Endothelial cell of umbilical vein (primary cell): ENCODE measurements around the gene PPFIBP2. TPM values are rescaled to one million over a fixed set of nuclear protein-coding genes. Genes with fewer than 3 reads are reported as not detected.

Source experiments
- BruUV-seq: library from RNA; stranded (reverse); fragments of 400-500 nt; replicated peaks from 2 replicates; lab custom pipeline; 2021; lab: Mats Ljungman, UMichigan
- CTCF ChIA-PET: fragments of 300-600, 350-600 bp; sonication (Branson Sonifier 250); formaldehyde crosslinking; loops from one replicate; lab custom pipeline; 2021; ENCODE audit warnings: antibody characterized with exemption, inconsistent platforms; lab: Charles Lee
- POLR2A ChIA-PET: fragments of 300-600, 350-600 bp; sonication (Branson Sonifier 250); formaldehyde crosslinking; loops from one replicate; lab custom pipeline; 2021; ENCODE audit warnings: antibody characterized with exemption, inconsistent platforms; lab: Charles Lee
- DNase-seq: peaks from one replicate; pipeline ENCODE4 v3.0.0-alpha.2; 2011; ENCODE audit warnings: low read depth, low spot score
- FAIRE-seq: peaks from 2 replicates; lab custom pipeline; 2011; peaks lifted over from hg19 to GRCh38; lab: Jason Lieb, UNC
- H2AFZ ChIP-seq: 2 replicates; pipeline ENCODE4 v1.6.0; 2012; ENCODE audit warnings: low read depth, low read length, control low read depth, inconsistent platforms
- H3K27ac ChIP-seq: 2 replicates; pipeline ENCODE4 v1.5.1; 2011; ENCODE audit warnings: low read depth, mild to moderate bottlenecking, control low read depth, low read length, moderate library complexity; ENCODE audit not compliant: insufficient read depth
- H3K27me3 ChIP-seq, 2 experiments: 2 replicates each; pipeline versions ENCODE4 v1.6.0 to v1.6.1; 2011; ENCODE audit warnings: low read length in 2 of 2, mixed read lengths in 1 of 2; ENCODE audit not compliant: control insufficient read depth in 2 of 2, insufficient read depth in 2 of 2
- H3K36me3 ChIP-seq, 2 experiments: 2 replicates in 1 of 2; 3 replicates in 1 of 2; pipeline ENCODE4 v1.5.1; 2011; ENCODE audit warnings: low read length in 2 of 2, mild to moderate bottlenecking in 1 of 2, moderate library complexity in 1 of 2; ENCODE audit not compliant: control insufficient read depth in 2 of 2, insufficient read depth in 2 of 2; ENCODE audit errors: extremely low read depth in 1 of 2
- H3K4me1 ChIP-seq: 3 replicates; pipeline ENCODE4 v1.5.1; 2011; ENCODE audit warnings: mild to moderate bottlenecking, low read length; ENCODE audit not compliant: control insufficient read depth, insufficient read depth; ENCODE audit errors: extremely low read depth
- H3K4me2 ChIP-seq: 2 replicates; pipeline ENCODE4 v1.6.1; 2011; ENCODE audit warnings: low read length, control low read depth, mixed read lengths; ENCODE audit not compliant: insufficient read depth
- H3K4me3 ChIP-seq, 3 experiments: fragments of 200-600 bp in 1 of 3; sonication (generic), shearing (Covaris generic) in 1 of 3; replicated peaks in 1 of 3; 2 replicates each; pipeline ENCODE4 v1.5.1; 2011 to 2016; ENCODE audit warnings: control low read depth in 3 of 3, low read length in 3 of 3, mild to moderate bottlenecking in 2 of 3, inconsistent platforms in 1 of 3, low read depth in 1 of 3, moderate library complexity in 1 of 3; ENCODE audit not compliant: insufficient read depth in 1 of 3
- H3K79me2 ChIP-seq: 2 replicates; pipeline ENCODE4 v1.6.0; 2012; ENCODE audit warnings: low read length, inconsistent platforms; ENCODE audit not compliant: control insufficient read depth, insufficient read depth
- H3K9ac ChIP-seq: replicated peaks from 2 replicates; pipeline ENCODE3; 2011; ENCODE audit warnings: low read length, control low read depth; ENCODE audit not compliant: insufficient read depth; ENCODE audit errors: extremely low read depth
- H3K9me1 ChIP-seq: replicated peaks from 3 replicates; pipeline ENCODE4 v1.6.0; 2011; ENCODE audit warnings: mild to moderate bottlenecking, low read length; ENCODE audit not compliant: control insufficient read depth, insufficient read depth; ENCODE audit errors: extremely low read depth
- H3K9me3 ChIP-seq: replicated peaks from 2 replicates; pipeline ENCODE4 v1.5.1; 2012; ENCODE audit warnings: low read length, inconsistent platforms; ENCODE audit not compliant: control insufficient read depth, insufficient read depth
- H4K20me1 ChIP-seq: replicated peaks from 2 replicates; pipeline ENCODE3; 2011; ENCODE audit warnings: mild to moderate bottlenecking, low read length; ENCODE audit not compliant: control insufficient read depth, insufficient read depth; ENCODE audit errors: extremely low read depth
- CTCF ChIP-seq, 2 donors: IDR thresholded peaks; 1 replicate in 1 of 2; 2 replicates in 1 of 2; pipeline ENCODE4 v1.5.1; 2011; ENCODE audit warnings: low read length in 2 of 2, mild to moderate bottlenecking in 2 of 2, moderate library complexity in 2 of 2, control low read depth in 1 of 2, inconsistent platforms in 1 of 2, low read depth in 1 of 2; ENCODE audit not compliant: insufficient read depth in 1 of 2; ENCODE audit errors: extremely low read depth in 1 of 2
- FOS ChIP-seq: IDR thresholded peaks from 2 replicates; pipeline ENCODE4 v1.6.1; 2011; ENCODE audit warnings: mild to moderate bottlenecking, low read length, moderate library complexity, borderline replicate concordance; ENCODE audit not compliant: insufficient read depth
- GATA2 ChIP-seq: IDR thresholded peaks from 2 replicates; pipeline ENCODE4 v1.7.0; 2011; ENCODE audit warnings: low read depth, mild to moderate bottlenecking, moderate library complexity, mixed read lengths, low read length; ENCODE audit not compliant: insufficient read length, insufficient read depth
- JUN ChIP-seq: IDR thresholded peaks from 2 replicates; pipeline ENCODE4 v1.6.1; 2011; ENCODE audit warnings: borderline replicate concordance, low read depth; ENCODE audit not compliant: insufficient read length, insufficient read depth
- MAX ChIP-seq: IDR thresholded peaks from 2 replicates; pipeline ENCODE4 v1.6.1; 2011; ENCODE audit not compliant: insufficient read depth, insufficient read length
- MYC ChIP-seq: IDR thresholded peaks from one replicate; pipeline ENCODE4 v1.6.1; 2011; ENCODE audit warnings: mild to moderate bottlenecking, low read depth, low read length
- POLR2A ChIP-seq: IDR thresholded peaks from 2 replicates; pipeline ENCODE4 v1.6.1; 2012; ENCODE audit warnings: low read depth, mild to moderate bottlenecking, control low read depth, low read length
- POLR2AphosphoS5 ChIP-seq: IDR thresholded peaks from 2 replicates; pipeline ENCODE4 v1.6.1; 2012; ENCODE audit warnings: low read depth, mild to moderate bottlenecking, control low read depth, low read length, moderate library complexity; ENCODE audit not compliant: insufficient read depth
- dilution Hi-C: fragments of 300-500 bp; cut with MboI; formaldehyde crosslinking; loops from one replicate; pipeline ENCODE4 v1.15.0; 2019; ENCODE audit warnings: low sequenced_read_pairs; ENCODE audit not compliant: extremely low pct_ligation_motif_present
- intact Hi-C: fragments of 100-400 bp; cut with micrococcal nuclease; formaldehyde crosslinking; loops from one replicate; pipeline ENCODE4 v1.10.0; 2022
- polyA plus RNA-seq, 4 experiments: library from polyadenylated mRNA; depleted of rRNA in 3 of 4; stranded (reverse) in 3 of 4; unstranded in 1 of 4; fragments of >200 nt; gene quantifications; 2 replicates each; pipeline versions ENCODE4 v1.2.1 to v1.2.3, GENCODE V29; 2011 to 2012; ENCODE audit warnings: missing spikeins in 1 of 4
- total RNA-seq: library from RNA; stranded (reverse); gene quantifications from 2 replicates; pipeline ENCODE4 v1.2.3, GENCODE V29; 2021

PPFIBP2 gene
- total and polyA plus RNA-seq, 2 donors (not counting 3 experiments of a cell fraction or from before 2014, with no cell fraction given), result 1.3 to 4.0 TPM

- no peak for FAIRE-seq
Observed at GRCh38 chr11:7622721-7623120, 108.9 kb downstream of the PPFIBP2 start.

More at GRCh38 chr11:7622721-7623120, 108.9 kb downstream of the PPFIBP2 start:
- Histone ChIP-seq H4K20me1 (no peaks in the 10 kb centered on the region), H3K9me3 (no peaks in the 10 kb centered on the region), H3K9me1 (no peaks in the 10 kb centered on the region), H3K4me1 (no peaks in the 10 kb centered on the region), H2AFZ (no peak overlapping the region), H3K4me2 (no peak overlapping the region), H3K4me3 (no peak overlapping the region), H3K79me2 (no peaks in the 10 kb centered on the region), H3K36me3 (no peaks in the 10 kb centered on the region), H3K27me3 (no peaks in the 10 kb centered on the region), H3K9ac (no peak overlapping the region), H3K27ac (no peak overlapping the region)
- no peak for DNase-seq
- POLR2A ChIA-PET, result interaction anchor here (0.6 kb wide), 1 partner anchor 24 kb away, joined by 4 read pairs; no protein-coding TSS in a partner anchor
- no peak for TF ChIP-seq CTCF (IDR thresholded peaks at IDR 0.05; ENCODE audit: extremely low read depth in 1 of 2, insufficient read depth in 1 of 2, low read depth in 1 of 2, low read length in 2 of 2)
- no peak for TF ChIP-seq MYC
- TF ChIP-seq GATA2, result no peak
- TF ChIP-seq POLR2AphosphoS5, result no peak
- TF ChIP-seq JUN, result no peak
- TF ChIP-seq FOS, result no peak
- no peak for TF ChIP-seq MAX
- no peak for TF ChIP-seq POLR2A
- intact Hi-C loops (no loop called here), dilution Hi-C loops (no loop called here)
- CTCF ChIA-PET, result interaction anchor here (1.3 to 2.1 kb wide), 2 partner anchors 34 to 51 kb away, joined by 6 to 7 read pairs; no protein-coding TSS in a partner anchor
- BruUV-seq, result no TSS peak
